ENCODE measurements around the gene TSHZ2.

The TSHZ2 gene

DNA sequence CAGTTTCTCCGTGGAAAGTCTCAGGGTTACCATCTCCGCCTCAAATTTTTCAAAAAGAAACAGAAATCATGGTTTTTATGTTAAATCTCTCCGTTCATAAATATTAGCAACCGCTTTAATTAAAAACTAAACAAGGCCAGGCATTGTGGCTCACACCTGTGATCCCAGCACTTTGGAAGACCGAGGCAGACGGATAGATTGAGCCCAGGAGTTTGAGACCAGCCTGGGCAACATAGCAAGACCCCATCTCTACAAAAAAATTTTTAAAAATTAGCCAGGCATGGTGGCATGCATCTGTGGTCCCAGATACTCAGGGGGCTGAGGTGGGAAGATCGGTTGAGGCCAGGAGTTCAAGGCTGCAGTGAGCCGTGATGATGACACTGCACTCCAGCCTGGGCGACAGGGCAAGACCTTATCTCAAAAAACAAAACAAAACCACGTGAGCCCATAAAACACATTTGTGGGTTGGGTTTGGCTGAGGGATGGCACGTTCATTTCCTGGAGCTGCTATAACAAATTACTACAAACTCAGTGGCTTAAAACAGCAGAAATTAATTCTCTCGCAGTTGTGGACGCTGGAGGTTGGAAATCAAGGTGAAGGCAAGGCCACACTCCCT is 398.3 kb downstream of the TSHZ2 start:
- TF ChIP-seq, protein P1, sequence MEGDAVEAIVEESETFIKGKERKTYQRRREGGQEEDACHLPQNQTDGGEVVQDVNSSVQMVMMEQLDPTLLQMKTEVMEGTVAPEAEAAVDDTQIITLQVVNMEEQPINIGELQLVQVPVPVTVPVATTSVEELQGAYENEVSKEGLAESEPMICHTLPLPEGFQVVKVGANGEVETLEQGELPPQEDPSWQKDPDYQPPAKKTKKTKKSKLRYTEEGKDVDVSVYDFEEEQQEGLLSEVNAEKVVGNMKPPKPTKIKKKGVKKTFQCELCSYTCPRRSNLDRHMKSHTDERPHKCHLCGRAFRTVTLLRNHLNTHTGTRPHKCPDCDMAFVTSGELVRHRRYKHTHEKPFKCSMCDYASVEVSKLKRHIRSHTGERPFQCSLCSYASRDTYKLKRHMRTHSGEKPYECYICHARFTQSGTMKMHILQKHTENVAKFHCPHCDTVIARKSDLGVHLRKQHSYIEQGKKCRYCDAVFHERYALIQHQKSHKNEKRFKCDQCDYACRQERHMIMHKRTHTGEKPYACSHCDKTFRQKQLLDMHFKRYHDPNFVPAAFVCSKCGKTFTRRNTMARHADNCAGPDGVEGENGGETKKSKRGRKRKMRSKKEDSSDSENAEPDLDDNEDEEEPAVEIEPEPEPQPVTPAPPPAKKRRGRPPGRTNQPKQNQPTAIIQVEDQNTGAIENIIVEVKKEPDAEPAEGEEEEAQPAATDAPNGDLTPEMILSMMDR (conservative IDR thresholded peaks at IDR 0.05; ENCODE audit: low read length), result no peak
- H3K4me3 ChIP-seq (ENCODE audit: low read length), result no peak overlapping the region
- no peak for DNase-seq (ENCODE audit: low read depth)

DNA sequence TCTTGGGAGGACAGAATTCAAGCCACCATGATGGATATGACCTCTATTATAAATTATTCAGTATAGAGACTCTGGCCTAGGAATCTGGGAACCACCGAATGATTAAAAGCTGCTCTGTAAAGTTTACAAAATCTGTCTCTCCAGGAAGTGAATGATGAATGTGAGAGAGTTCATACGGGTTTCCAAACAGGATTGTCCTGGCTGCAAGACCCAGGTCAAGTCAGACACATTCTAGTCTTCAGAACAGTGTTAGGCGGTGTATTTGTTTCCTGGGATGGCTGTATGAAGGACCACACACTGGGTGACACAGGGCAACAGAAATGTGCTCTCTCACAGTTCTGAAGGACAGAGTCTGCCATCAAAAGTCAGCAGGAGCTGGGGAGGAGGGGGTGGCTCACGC is 399.1 kb downstream of the TSHZ2 start:
- H3K4me3 ChIP-seq (ENCODE audit: low read length), result no peak overlapping the region
- DNase-seq (ENCODE audit: low read depth), result no peak
- TF ChIP-seq, protein P1 (conservative IDR thresholded peaks at IDR 0.05; ENCODE audit: low read length), result no peak

DNA sequence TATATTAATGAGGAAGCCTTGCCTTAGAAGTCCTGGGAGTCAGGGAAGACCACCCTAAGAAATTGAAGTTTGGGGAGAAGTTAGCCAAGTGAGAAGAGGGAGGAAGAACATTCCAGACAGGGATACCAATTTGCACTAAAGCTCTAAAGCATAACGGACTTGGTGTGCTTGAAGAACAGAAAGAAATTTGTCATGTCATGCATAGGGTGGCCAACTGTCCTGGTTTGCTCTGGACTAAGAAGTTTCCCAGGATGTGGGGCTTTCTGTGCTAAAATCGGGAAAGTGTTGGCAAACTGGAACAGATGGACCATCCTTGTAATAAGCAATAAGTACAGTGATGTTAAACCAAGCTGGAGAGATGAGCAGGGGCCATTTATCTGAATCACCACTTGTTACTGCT is 403.9 kb downstream of the TSHZ2 start:
- TF ChIP-seq, protein P1 (conservative IDR thresholded peaks at IDR 0.05; ENCODE audit: low read length), result no peak
- no peak overlapping the region for H3K4me3 ChIP-seq (ENCODE audit: low read length)
- DNase-seq (ENCODE audit: low read depth), result no peak

GRCh38 chr20:53379014-53379832 is 407.1 kb downstream of the TSHZ2 start:
- H3K4me3 ChIP-seq (ENCODE audit: low read length), result no peak overlapping the region
- no peak for DNase-seq (ENCODE audit: low read depth)

DNA sequence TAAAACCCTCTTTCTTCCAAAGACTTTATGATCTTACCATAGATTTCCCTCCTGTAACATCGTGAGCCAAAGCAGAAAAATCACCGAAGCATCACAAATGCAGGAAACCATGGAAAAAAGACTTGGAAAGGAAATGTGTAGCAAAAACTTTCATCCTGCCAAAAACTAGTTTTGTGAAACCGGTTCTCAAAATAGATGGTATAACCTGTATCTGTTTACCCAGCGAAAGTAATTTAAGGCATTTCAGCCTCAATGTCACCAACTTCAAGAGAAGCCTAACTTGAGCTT is 407.6 kb downstream of the TSHZ2 start:
- H3K4me3 ChIP-seq (ENCODE audit: low read length), result no peak overlapping the region
- DNase-seq (ENCODE audit: low read depth), result no peak
- TF ChIP-seq, protein P1 (conservative IDR thresholded peaks at IDR 0.05; ENCODE audit: low read length), result no peak

More at GRCh38 chr20:53379014-53379832, 407.1 kb downstream of the TSHZ2 start:
- TF ChIP-seq, protein P1 (conservative IDR thresholded peaks at IDR 0.05; ENCODE audit: low read length), result no peak

GRCh38 chr20:53381568-53382262 is 409.6 kb downstream of the TSHZ2 start:
- H3K4me3 ChIP-seq (ENCODE audit: low read length), result no peak overlapping the region
- DNase-seq (ENCODE audit: low read depth), result no peak
- TF ChIP-seq, protein P1 (conservative IDR thresholded peaks at IDR 0.05; ENCODE audit: low read length), result no peak
